Measurements from ENCODE around the gene SLC4A2. TPM values are rescaled to one million over a fixed set of nuclear protein-coding genes. Genes with fewer than 3 reads are reported as not detected.
A peak's percentile ranks its signal among the peaks of the same experiment; 100 is the strongest.

Gene SLC4A2
- total RNA-seq, 1 donor from 2014 or later = 371 TPM

DNA sequence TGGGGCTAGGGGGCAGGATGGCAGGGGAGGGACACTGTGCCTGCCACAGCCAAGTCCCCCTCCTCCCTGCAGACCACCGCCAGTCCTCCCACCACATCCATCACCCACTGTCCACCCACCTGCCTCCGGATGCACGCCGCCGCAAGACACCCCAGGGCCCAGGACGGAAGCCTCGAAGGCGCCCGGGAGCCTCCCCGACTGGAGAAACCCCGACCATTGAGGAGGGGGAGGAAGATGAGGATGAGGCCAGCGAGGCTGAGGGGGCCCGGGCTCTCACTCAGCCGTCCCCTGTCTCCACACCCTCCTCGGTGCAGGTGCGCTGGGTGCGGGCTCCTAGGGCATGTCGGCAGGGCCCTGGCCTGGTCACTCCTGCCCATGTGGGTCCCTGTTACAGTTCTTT lies 5.1 kb downstream of the SLC4A2 start:
- Mint-ChIP-seq H3K27me3 (ENCODE audit: low read depth) (no peaks in the 10 kb centered on the region), H3K27ac (ENCODE audit: unreplicated experiment) (no peak overlapping the region), H3K9me3 (ENCODE audit: low read depth) (no peaks in the 10 kb centered on the region), H3K36me3 (ENCODE audit: low read depth) (peaks cover 16% of the 10 kb centered on the region), H3K4me1 (ENCODE audit: low read depth) (peaks cover 37% of the 10 kb centered on the region), H3K4me3 (ENCODE audit: unreplicated experiment) (no peak overlapping the region)
- DNase-seq (ENCODE audit: low spot score) = no peak
- TF ChIP-seq, protein P1, sequence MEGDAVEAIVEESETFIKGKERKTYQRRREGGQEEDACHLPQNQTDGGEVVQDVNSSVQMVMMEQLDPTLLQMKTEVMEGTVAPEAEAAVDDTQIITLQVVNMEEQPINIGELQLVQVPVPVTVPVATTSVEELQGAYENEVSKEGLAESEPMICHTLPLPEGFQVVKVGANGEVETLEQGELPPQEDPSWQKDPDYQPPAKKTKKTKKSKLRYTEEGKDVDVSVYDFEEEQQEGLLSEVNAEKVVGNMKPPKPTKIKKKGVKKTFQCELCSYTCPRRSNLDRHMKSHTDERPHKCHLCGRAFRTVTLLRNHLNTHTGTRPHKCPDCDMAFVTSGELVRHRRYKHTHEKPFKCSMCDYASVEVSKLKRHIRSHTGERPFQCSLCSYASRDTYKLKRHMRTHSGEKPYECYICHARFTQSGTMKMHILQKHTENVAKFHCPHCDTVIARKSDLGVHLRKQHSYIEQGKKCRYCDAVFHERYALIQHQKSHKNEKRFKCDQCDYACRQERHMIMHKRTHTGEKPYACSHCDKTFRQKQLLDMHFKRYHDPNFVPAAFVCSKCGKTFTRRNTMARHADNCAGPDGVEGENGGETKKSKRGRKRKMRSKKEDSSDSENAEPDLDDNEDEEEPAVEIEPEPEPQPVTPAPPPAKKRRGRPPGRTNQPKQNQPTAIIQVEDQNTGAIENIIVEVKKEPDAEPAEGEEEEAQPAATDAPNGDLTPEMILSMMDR (IDR thresholded peaks at IDR 0.05) = no peak

DNA sequence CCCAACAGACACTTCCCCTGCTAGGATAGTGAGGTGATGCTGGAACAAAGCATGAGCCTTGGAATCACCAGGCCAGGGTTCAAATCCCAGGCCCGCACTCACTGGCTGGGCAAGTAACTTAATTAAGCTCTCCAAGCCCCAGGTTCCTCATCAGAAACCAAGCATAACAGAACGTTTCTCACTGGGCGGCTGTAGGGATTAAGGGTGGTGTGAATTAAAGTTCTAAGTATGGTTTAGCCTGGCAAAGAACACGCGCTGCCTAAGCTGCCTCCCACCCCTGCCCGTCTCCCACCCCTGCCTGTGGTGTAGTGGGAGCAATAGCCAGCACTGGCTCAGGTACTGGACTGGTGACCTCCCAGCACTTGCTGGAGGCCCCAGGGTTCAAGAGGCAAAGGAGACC lies 5.6 kb downstream of the SLC4A2 start:
- Mint-ChIP-seq H3K27me3 (ENCODE audit: low read depth) (no peaks in the 10 kb centered on the region), H3K27ac (ENCODE audit: unreplicated experiment) (no peak overlapping the region), H3K4me1 (ENCODE audit: low read depth) (peaks cover 37% of the 10 kb centered on the region), H3K9me3 (ENCODE audit: low read depth) (no peaks in the 10 kb centered on the region), H3K4me3 (ENCODE audit: unreplicated experiment) (no peak overlapping the region), H3K36me3 (ENCODE audit: low read depth) (peaks cover 17% of the 10 kb centered on the region)
- TF ChIP-seq, protein P1 (IDR thresholded peaks at IDR 0.05) = no peak
- DNase-seq (ENCODE audit: low spot score) = no peak

DNA sequence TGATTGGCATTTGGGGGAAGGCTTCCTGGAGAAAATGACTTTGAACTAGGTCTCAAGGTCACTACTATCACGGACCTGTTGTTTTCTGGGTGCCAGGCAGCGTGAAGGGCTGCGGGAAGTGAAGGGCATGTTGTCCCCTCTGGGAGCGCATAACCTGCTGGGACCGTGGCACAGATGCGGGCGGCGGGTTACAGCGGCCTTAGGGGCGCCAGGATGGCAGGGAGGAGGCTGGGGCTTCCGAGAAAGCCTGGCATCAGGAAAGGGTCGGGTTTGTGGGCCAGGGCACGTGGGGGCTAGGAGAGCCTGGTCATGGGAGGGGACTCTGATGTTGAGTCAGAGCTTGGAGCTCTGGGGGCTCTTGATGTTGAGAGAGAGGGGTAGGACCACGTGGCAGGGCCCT lies 6.1 kb downstream of the SLC4A2 start:
- no peak for DNase-seq (ENCODE audit: low spot score)
- TF ChIP-seq, protein P1 (IDR thresholded peaks at IDR 0.05) = no peak
- Mint-ChIP-seq H3K4me3 (ENCODE audit: unreplicated experiment) (no peak overlapping the region), H3K27me3 (ENCODE audit: low read depth) (no peaks in the 10 kb centered on the region), H3K4me1 (ENCODE audit: low read depth) (peaks cover 37% of the 10 kb centered on the region), H3K27ac (ENCODE audit: unreplicated experiment) (peak overlapping the region; percentile 32), H3K9me3 (ENCODE audit: low read depth) (no peaks in the 10 kb centered on the region), H3K36me3 (ENCODE audit: low read depth) (peaks cover 17% of the 10 kb centered on the region)

DNA sequence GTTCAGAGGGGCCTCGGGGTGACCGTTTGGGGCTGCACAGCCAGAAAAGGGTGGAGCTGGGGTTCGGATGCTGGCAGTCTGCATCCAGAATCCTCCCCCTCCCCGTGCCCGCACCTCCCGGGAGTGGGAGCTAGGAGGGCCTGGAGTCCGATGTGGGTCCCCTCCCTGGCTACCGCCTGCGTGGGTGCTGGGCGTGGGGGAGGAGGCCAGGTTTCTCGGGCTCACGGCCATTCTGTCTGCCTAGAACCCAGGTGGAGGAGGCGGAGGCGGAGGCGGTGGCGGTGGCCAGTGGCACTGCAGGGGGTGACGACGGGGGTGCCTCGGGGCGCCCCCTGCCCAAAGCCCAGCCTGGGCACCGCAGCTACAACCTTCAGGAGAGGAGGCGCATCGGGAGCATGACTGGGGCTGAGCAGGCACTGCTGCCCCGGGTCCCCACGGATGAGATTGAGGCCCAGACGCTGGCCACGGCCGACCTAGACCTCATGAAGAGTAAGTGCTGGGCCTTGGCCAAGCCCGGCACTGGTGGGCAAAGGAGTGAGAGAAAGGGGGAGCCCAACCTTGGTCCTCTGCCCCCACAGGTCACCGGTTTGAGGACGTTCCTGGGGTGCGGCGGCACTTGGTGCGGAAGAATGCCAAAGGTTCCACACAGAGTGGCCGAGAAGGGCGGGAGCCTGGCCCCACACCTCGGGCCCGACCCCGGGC lies 7.0 kb downstream of the SLC4A2 start:
- no peak for DNase-seq (ENCODE audit: low spot score)
- TF ChIP-seq, protein P1 (IDR thresholded peaks at IDR 0.05) = no peak
- Mint-ChIP-seq H3K36me3 (ENCODE audit: low read depth) (peaks cover 19% of the 10 kb centered on the region), H3K9me3 (ENCODE audit: low read depth) (no peaks in the 10 kb centered on the region), H3K27ac (ENCODE audit: unreplicated experiment) (no peak overlapping the region), H3K4me1 (ENCODE audit: low read depth) (peaks cover 29% of the 10 kb centered on the region), H3K27me3 (ENCODE audit: low read depth) (no peaks in the 10 kb centered on the region), H3K4me3 (ENCODE audit: unreplicated experiment) (no peak overlapping the region)

DNA sequence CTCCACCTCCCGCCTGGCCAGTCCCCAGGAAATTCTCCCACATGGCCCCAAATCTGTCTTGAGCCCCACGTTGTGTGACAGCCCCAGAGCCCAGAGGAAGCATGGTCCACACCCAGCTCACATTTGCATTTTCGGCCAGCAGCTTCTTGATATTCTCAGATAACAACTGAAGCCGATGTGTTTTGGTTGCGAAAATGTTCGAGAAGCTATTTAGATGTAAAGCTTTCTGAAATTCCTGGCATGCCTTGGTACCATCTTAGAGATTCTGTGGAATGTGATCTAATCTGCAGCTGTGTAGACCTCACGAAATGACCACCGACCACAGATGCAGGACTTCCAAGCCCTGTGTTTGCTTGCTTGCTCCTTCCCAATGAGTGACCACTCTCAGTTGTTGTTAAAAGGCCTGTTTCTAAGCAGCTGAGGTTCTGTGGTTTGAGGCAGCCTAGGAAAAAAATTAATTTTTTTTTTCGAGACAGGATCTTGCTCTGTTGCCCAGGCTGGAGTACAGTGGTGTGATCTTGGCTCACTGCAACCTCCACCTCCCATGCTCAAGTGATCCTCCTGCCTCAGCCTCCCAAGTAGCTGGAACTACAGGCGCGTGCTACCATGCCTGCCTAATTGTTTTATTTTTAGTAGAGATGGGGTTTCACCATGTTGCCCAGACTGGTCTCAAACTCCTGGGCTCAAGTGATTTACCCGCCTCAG lies 8.8 kb downstream of the SLC4A2 start:
- Mint-ChIP-seq H3K4me1 (ENCODE audit: low read depth) (peaks cover 20% of the 10 kb centered on the region), H3K4me3 (ENCODE audit: unreplicated experiment) (no peak overlapping the region), H3K36me3 (ENCODE audit: low read depth) (peaks cover 26% of the 10 kb centered on the region)

More for the DNA sequence above, 8.8 kb downstream of the SLC4A2 start:
- no peak for DNase-seq (ENCODE audit: low spot score)
- H3K27ac Mint-ChIP-seq (ENCODE audit: unreplicated experiment) = peak overlapping the region; percentile 36
- TF ChIP-seq, protein P1 (IDR thresholded peaks at IDR 0.05) = no peak
- H3K9me3 Mint-ChIP-seq (ENCODE audit: low read depth) = no peaks in the 10 kb centered on the region
- H3K27me3 Mint-ChIP-seq (ENCODE audit: low read depth) = no peaks in the 10 kb centered on the region

All from chondrocyte (in vitro differentiated cells).